ENCODE data around the gene ROGDI.
"Not testable (repeated sequence)": the region's sequence is repeated elsewhere in the genome, so short reads cannot be mapped to it uniquely, and the experiment has no call there.

ROGDI gene

GRCh38 chr16:4788910-4789309 is 13.5 kb downstream of the ROGDI start:
- DNase-seq, result no peak

- DNase-seq, result no peak
Measured at GRCh38 chr16:4788489-4788889, 13.9 kb downstream of the ROGDI start.

- DNase-seq, result no peak
Measured at GRCh38 chr16:4787627-4788482, 14.6 kb downstream of the ROGDI start, which contains the start of gene SEPTIN12. SEPTIN12 (minus strand) TSS chr16:4788345; CDS start chr16:4787645, 700 bp downstream.

GRCh38 chr16:4787068-4787467 is 15.4 kb downstream of the ROGDI start:
- DNase-seq, result no peak

GRCh38 chr16:4785758-4786433 is 16.5 kb downstream of the ROGDI start:
- DNase-seq, result no peak

- DNase-seq, result not testable (repeated sequence)
Measured at GRCh38 chr16:4784444-4784987, 17.9 kb downstream of the ROGDI start.

DNA sequence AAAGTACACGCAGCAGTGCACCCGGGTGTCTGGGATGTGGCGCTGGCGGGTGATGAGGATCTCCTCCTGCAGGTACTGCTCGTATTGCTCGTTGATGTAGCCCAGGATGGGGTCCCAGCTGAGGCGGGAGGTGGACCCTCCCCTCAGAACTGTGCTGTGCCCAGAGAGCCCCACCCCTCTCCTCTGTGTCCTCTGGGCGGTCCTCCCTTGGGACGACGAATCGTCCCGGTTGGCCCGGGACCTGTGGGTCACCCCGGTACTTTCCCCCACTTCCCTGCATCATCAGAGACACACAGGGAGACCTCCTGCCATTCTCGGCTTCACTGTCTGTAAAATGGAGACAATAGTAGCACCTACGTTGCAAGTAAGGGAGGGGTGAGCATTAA is 18.5 kb downstream of the ROGDI start:
- DNase-seq, result no peak

GRCh38 chr16:4783251-4783950 is 19.0 kb downstream of the ROGDI start:
- no peak for DNase-seq

- DNase-seq, result no peak
Measured at GRCh38 chr16:4780235-4780634, 22.2 kb downstream of the ROGDI start.

- DNase-seq, result no peak
Measured at GRCh38 chr16:4778050-4778392, 24.4 kb downstream of the ROGDI start.

DNA sequence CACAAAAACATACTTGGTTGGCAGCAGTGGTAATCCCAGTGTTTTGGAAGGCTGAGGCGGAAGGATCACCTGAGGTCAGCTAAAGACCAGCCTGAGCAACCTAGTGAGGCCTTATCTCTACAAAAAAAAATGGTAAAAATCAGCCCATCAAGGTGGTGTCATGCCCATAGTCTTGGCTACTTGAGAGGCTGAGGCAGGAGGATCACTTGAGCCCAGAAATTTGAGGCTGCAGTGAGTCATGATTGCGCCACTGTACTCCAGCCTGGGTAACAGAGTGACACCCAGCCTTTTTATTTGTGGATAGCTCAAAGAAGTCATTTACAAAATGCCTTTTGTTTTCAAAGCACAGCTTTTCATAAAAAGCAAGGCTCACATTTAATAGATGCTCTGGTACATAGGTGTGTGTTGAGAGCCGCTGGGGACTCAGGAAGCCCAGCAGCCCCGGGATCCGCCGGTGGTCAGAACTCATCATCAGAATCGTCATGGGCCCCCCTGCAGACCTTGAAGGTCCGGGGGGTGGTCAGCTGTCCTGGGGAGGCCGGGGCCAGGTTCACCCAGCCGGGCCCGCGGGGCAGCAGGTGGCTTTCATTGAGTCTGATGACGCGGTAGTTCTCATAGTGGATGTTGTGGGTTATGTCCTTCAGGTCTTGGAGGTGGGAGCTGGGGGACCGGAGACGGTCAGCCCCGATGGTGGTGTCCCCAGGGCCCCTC is 24.9 kb downstream of the ROGDI start:
- no peak for DNase-seq

- no peak for DNase-seq
Measured at GRCh38 chr16:4776141-4776705, 26.2 kb downstream of the ROGDI start.

GRCh38 chr16:4775005-4775404 is 27.4 kb downstream of the ROGDI start:
- no peak for DNase-seq

GRCh38 chr16:4772351-4772750 is 30.1 kb downstream of the ROGDI start:
- DNase-seq, result no peak

- DNase-seq, result no peak
Measured at GRCh38 chr16:4771646-4772045, 30.8 kb downstream of the ROGDI start.

DNA sequence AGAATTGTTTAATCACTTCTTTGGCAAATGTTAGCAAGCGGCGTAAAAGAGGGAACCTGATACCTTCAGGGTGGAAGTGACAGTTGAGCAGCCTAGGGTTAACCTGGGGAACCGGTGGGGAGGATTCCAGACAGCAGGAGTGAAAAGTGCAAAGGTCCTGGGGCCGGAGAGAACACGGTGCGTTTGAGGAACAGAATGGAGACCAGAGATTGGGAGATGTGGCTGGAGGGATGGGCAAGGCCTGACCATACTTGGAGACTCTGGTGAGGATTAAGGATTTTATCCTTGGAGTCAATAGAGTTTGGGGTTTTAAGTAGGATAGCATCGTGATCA is 33.2 kb downstream of the ROGDI start:
- DNase-seq, result no peak

GRCh38 chr16:4768549-4769305 is 33.7 kb downstream of the ROGDI start:
- DNase-seq, result peak; percentile 95

DNA sequence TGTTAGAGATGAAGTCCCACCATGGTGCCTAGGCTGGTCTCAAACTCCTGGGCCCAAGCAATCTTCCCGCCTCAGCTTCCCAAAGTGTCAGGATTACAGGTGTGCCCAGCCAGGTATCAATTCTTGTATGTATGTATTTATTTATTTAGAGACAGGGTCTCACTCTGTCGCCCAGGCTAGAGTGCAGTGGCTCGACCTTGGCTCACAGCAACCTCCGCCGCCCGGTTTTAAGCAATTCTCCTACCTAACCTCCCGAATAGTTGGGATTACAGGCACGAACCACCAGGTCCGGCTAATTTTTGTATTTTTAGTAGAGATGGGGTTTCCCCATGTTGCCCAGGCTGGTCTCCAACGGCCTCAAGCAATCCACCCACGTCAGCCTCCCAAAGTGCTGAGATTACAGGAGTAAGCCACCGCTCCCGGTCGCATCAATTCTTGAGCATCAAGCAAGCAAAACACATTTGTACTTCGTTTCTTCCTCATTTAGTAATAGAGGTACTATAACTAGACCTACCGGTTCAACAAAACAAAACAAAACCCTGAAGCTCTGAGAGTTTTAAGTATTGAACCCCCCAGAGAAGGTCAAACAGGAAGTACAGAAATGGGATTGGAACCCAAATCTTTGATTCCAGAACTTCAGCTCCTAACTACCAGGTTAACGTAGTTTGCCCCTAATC is 34.4 kb downstream of the ROGDI start:
- no peak for DNase-seq

DNA sequence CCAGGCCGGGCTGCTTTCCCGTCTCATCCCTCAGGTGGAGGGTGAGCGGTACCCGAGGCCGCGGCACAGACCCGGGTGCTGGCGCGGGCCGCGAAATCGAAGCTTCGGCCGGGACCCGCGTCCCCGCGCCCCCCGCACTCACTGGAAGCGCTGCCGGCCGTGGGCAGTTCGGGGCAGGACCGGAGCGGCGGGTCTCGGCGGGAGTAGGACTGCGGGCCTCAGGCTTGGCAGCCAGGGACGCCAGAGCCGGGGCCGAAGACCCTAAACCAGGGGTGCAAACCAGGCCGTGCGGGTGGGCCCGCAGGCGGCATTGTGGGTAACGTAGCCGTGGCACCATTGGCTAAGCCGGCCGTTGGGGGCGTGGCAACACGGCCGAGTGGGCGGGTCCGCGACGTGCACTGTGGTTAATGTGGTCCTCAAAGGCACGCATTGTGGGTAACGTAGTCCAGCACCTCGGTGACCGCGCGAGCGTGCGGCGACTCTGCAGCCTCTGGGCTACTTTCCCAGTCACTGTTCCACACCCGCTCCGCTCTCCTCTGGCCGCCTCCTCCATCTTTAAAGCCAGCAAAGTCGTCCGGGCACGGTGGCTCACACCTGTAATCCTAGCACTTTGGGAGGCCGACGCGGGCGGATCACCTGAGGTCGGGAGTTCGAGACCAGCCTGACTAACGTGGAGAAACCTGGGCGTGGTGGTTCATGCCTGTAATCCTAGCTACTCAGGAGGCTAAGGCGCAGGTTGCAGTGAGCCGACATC is 35.4 kb downstream of the ROGDI start, which contains the start of gene ZNF500:
Gene ZNF500, minus strand, starts transcription at position 288 of the 754 bp plus-strand sequence. CDS start 1,184 bp downstream, outside the sequence.
- peak; percentile 93 for DNase-seq
